ENCODE results near the gene AKR1B1. TPM values are rescaled to one million over a fixed set of nuclear protein-coding genes. Genes with fewer than 3 reads are reported as not detected.

Gene AKR1B1
- polyA plus RNA-seq, 1 experiment, result 337 TPM

- Histone ChIP-seq H3K27ac (ENCODE audit: low read depth, low read length) (no peak overlapping the region), H3K4me3 (ENCODE audit: low read depth, low read length) (no peak overlapping the region), H3K27me3 (ENCODE audit: control insufficient read depth, insufficient read depth, low read length) (peaks cover 6% of the 10 kb centered on the region), H3K9me3 (ENCODE audit: control insufficient read depth, insufficient read depth, low read length) (no peaks in the 10 kb centered on the region)
- ChIA-PET POLR2A (no interaction called here), CTCF (interaction anchor here (1.0 kb wide), 1 partner anchor 48 kb away, joined by 3 read pairs; no protein-coding TSS in a partner anchor)
- no peak for TF ChIP-seq CTCF (IDR thresholded peaks at IDR 0.05; ENCODE audit: low read depth, low read length)
- DNase-seq (ENCODE audit: low read depth, low spot score), result no peak
These were observed 53.6 kb downstream of the AKR1B1 start for GRCh38 chr7:134405299-134405698.

GRCh38 chr7:134403062-134403461 is 55.8 kb downstream of the AKR1B1 start:
- DNase-seq (ENCODE audit: low read depth, low spot score), result no peak
- CTCF ChIA-PET, result interaction anchor here (0.6 to 1.3 kb wide), 2 partner anchors 18 to 218 kb away, joined by 4 to 5 read pairs; no protein-coding TSS in a partner anchor

GRCh38 chr7:134400859-134401258 is 58.0 kb downstream of the AKR1B1 start:
- H3K27ac ChIP-seq (ENCODE audit: low read depth, low read length), result no peak overlapping the region
- no peak overlapping the region for H3K4me3 ChIP-seq (ENCODE audit: low read depth, low read length)
- no peak for TF ChIP-seq CTCF (IDR thresholded peaks at IDR 0.05; ENCODE audit: low read depth, low read length)
- ChIA-PET POLR2A (no interaction called here), CTCF (no interaction called here)
- no peaks in the 10 kb centered on the region for H3K27me3 ChIP-seq (ENCODE audit: control insufficient read depth, insufficient read depth, low read length)
- H3K9me3 ChIP-seq (ENCODE audit: control insufficient read depth, insufficient read depth, low read length), result no peaks in the 10 kb centered on the region
- DNase-seq (ENCODE audit: low read depth, low spot score), result no peak

More at GRCh38 chr7:134403062-134403461, 55.8 kb downstream of the AKR1B1 start:
- Histone ChIP-seq H3K9me3 (ENCODE audit: control insufficient read depth, insufficient read depth, low read length) (no peaks in the 10 kb centered on the region), H3K27ac (ENCODE audit: low read depth, low read length) (no peak overlapping the region), H3K4me3 (ENCODE audit: low read depth, low read length) (no peak overlapping the region), H3K27me3 (ENCODE audit: control insufficient read depth, insufficient read depth, low read length) (peaks cover under 1% of the 10 kb centered on the region)
- no peak for TF ChIP-seq CTCF (IDR thresholded peaks at IDR 0.05; ENCODE audit: low read depth, low read length)
- POLR2A ChIA-PET, result no interaction called here

GRCh38 chr7:134396031-134396430 is 62.9 kb downstream of the AKR1B1 start:
- no peak for DNase-seq (ENCODE audit: low read depth, low spot score)
- no peak for TF ChIP-seq CTCF (IDR thresholded peaks at IDR 0.05; ENCODE audit: low read depth, low read length)
- Histone ChIP-seq H3K9me3 (ENCODE audit: control insufficient read depth, insufficient read depth, low read length) (no peaks in the 10 kb centered on the region), H3K27me3 (ENCODE audit: control insufficient read depth, insufficient read depth, low read length) (no peaks in the 10 kb centered on the region), H3K27ac (ENCODE audit: low read depth, low read length) (no peak overlapping the region), H3K4me3 (ENCODE audit: low read depth, low read length) (no peak overlapping the region)
- ChIA-PET POLR2A (no interaction called here), CTCF (no interaction called here)

- no peaks in the 10 kb centered on the region for H3K9me3 ChIP-seq (ENCODE audit: control insufficient read depth, insufficient read depth, low read length)
- POLR2A ChIA-PET, result no interaction called here
- H3K4me3 ChIP-seq (ENCODE audit: low read depth, low read length), result no peak overlapping the region
- no peaks in the 10 kb centered on the region for H3K27me3 ChIP-seq (ENCODE audit: control insufficient read depth, insufficient read depth, low read length)
- no peak for TF ChIP-seq CTCF (IDR thresholded peaks at IDR 0.05; ENCODE audit: low read depth, low read length)
- CTCF ChIA-PET, result no interaction called here
- no peak for DNase-seq (ENCODE audit: low read depth, low spot score)
- no peak overlapping the region for H3K27ac ChIP-seq (ENCODE audit: low read depth, low read length)
These were observed 63.3 kb downstream of the AKR1B1 start for GRCh38 chr7:134395604-134396003.

All from AG04450 (cell line).